Measurements from ENCODE around the gene USP11. TPM values are rescaled to one million over a fixed set of nuclear protein-coding genes. Genes with fewer than 3 reads are reported as not detected.
"Not testable (repeated sequence)": the region's sequence is repeated elsewhere in the genome, so short reads cannot be mapped to it uniquely, and the experiment has no call there.

The USP11 gene
- total RNA-seq, 2 experiments from 2014 or later = 57.1 to 62.0 TPM

DNA sequence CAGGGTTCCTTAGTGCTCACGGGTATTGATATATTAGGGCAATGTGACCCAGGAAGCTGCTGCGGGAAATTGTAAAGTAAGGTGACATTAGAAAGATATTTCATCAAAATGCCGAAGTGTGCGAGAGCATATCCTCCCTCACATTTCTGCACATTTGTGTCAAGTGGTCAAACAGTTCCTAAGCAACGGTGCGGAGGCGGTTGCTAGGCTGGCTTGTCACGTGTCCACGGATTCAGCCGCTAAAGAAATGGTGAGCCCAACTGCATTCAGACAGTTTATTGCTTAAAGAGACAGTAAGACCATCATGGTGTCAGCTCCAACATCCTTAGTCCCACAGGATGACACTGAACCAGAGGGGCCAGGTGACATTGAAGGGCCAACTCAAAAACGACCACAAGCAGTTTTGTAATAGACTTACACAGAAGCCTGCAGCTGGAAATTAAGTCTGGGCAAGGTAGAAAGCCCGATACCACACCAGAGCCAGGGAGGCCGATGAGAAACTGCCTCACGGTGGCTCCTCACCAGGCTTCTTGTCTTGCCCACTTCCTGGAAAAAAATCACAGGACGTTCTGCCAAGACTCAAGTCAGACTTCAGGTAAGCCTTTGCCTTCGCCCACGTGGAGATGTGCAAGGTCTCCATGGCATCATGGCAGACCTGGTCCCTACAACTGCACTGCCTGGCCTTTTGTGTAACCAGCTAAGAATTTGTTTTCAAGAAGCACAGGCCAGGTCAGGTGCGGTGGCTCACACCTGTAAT, 50.4 kb downstream of the USP11 start:
- H3K4me1 Mint-ChIP-seq (ENCODE audit: low read depth) = peaks cover 8% of the 10 kb centered on the region
- ChIA-PET POLR2A (interaction anchor here (1.0 kb wide), 1 partner anchor 347 kb away, joined by 3 read pairs; no protein-coding TSS in a partner anchor), CTCF (interaction anchor here (0.6 kb wide), 1 partner anchor 24 kb away, joined by 3 read pairs; no protein-coding TSS in a partner anchor)

DNA sequence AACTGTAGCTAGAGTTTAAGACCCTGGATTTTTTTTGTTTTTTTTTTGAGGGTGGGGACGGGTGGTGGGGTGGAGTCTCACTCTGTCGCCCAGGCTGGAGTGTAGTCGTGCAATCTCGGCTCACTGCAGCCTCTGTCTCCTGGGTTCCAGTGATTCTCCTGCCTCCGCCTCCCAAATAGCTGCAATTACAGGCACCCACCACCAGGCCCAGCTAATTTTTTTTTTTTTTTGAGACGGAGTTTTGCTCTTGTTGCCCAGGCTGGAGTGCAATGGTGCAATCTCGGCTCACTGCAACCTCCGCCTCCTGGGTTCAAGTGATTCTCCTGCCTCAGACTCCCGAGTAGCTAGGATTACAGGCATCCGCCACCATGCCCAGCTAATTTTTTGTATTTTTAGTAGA, 51.8 kb downstream of the USP11 start:
- DNase-seq; ATAC-seq; POLR2A ChIA-PET; H3K36me3 Mint-ChIP-seq (ENCODE audit: low read depth); H3K9me3 Mint-ChIP-seq; CTCF ChIA-PET; H3K27me3 Mint-ChIP-seq; H3K27ac Mint-ChIP-seq; H3K4me3 Mint-ChIP-seq; H3K4me1 Mint-ChIP-seq (ENCODE audit: low read depth); intact Hi-C loops (cut with micrococcal nuclease): not testable (repeated sequence)

More for the DNA sequence above, 50.4 kb downstream of the USP11 start:
- peak; percentile 47 for ATAC-seq
- peak; percentile 41 for DNase-seq
- TF ChIP-seq, protein P1, sequence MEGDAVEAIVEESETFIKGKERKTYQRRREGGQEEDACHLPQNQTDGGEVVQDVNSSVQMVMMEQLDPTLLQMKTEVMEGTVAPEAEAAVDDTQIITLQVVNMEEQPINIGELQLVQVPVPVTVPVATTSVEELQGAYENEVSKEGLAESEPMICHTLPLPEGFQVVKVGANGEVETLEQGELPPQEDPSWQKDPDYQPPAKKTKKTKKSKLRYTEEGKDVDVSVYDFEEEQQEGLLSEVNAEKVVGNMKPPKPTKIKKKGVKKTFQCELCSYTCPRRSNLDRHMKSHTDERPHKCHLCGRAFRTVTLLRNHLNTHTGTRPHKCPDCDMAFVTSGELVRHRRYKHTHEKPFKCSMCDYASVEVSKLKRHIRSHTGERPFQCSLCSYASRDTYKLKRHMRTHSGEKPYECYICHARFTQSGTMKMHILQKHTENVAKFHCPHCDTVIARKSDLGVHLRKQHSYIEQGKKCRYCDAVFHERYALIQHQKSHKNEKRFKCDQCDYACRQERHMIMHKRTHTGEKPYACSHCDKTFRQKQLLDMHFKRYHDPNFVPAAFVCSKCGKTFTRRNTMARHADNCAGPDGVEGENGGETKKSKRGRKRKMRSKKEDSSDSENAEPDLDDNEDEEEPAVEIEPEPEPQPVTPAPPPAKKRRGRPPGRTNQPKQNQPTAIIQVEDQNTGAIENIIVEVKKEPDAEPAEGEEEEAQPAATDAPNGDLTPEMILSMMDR (IDR thresholded peaks at IDR 0.05) = no peak
- Mint-ChIP-seq H3K27ac (peak overlapping the region; percentile 20), H3K27me3 (no peaks in the 10 kb centered on the region), H3K4me3 (no peak overlapping the region), H3K36me3 (ENCODE audit: low read depth) (no peaks in the 10 kb centered on the region), H3K9me3 (no peaks in the 10 kb centered on the region)
- intact Hi-C loops (cut with micrococcal nuclease) = no loop called here

DNA sequence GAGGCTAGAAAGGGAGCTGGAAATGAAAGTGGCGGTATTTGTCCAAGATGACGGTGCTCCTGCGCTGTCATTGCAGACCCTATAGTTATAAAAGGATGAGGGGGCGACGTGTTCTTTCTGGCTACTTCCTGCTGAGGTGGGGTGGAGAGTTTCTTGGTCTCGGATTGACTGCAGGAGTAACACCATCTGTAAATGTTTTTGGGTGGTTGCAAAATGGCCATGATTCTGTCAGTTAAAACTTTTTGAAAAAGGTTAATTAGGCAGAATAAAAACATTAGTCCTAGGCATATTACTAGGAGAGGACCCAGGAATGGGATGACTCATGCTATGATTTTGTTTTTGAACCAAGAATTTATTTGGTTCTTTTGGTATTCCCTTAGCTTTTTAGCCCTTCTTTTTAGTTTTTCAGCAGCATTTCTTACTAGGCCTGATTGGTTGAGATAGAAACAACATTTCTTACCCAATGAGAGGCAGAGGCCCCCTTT, 53.1 kb downstream of the USP11 start:
- POLR2A ChIA-PET = interaction anchor here (0.7 kb wide), 1 partner anchor 52 kb away, joined by 3 read pairs; no protein-coding TSS in a partner anchor
- H3K36me3 Mint-ChIP-seq (ENCODE audit: low read depth) = no peaks in the 10 kb centered on the region
- CTCF ChIA-PET = interaction anchor here (0.7 to 0.9 kb wide), 2 partner anchors 99 to 237 kb away, joined by 3 read pairs; no protein-coding TSS in a partner anchor
- intact Hi-C loops (cut with micrococcal nuclease) = no loop called here
- peaks cover 8% of the 10 kb centered on the region for H3K4me1 Mint-ChIP-seq (ENCODE audit: low read depth)
- H3K27ac Mint-ChIP-seq = peak overlapping the region; percentile 65
- TF ChIP-seq, protein P1 (IDR thresholded peaks at IDR 0.05) = no peak
- H3K27me3 Mint-ChIP-seq = no peaks in the 10 kb centered on the region
- ATAC-seq (peak; percentile 77), DNase-seq (peak; percentile 19)
- no peak overlapping the region for H3K4me3 Mint-ChIP-seq
- H3K9me3 Mint-ChIP-seq = no peaks in the 10 kb centered on the region

DNA sequence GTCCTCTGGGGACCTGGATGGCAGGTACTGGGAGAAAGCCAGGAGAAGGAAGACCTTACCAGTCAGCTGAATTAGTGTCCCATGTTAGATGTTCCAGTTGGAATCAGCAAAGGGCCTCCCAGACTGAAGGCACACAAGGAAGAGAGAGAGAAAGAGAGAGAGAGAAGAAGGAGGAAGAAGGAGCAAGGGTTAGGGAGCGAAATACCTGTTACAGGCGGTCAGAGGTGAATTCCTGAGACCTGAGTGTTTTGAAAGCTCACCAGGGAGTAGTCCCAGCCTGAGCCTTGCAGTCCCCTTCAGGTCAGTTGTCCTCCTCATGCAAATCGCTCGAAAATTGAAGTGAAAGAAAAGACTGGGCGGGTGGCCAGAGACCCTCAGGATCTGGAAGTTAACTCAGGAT, 60.3 kb downstream of the USP11 start:
- no peaks in the 10 kb centered on the region for H3K9me3 Mint-ChIP-seq
- no peak for ATAC-seq
- H3K4me1 Mint-ChIP-seq (ENCODE audit: low read depth) = no peaks in the 10 kb centered on the region
- TF ChIP-seq, protein P1 (IDR thresholded peaks at IDR 0.05) = no peak
- peaks cover 2% of the 10 kb centered on the region for H3K27me3 Mint-ChIP-seq
- H3K36me3 Mint-ChIP-seq (ENCODE audit: low read depth) = no peaks in the 10 kb centered on the region
- ChIA-PET CTCF (interaction anchor here (1.3 kb wide), 1 partner anchor 91 kb away, joined by 3 read pairs; no protein-coding TSS in a partner anchor), POLR2A (no interaction called here)
- DNase-seq = no peak
- intact Hi-C loops (cut with micrococcal nuclease) = no loop called here
- H3K4me3 Mint-ChIP-seq = no peak overlapping the region
- no peak overlapping the region for H3K27ac Mint-ChIP-seq

DNA sequence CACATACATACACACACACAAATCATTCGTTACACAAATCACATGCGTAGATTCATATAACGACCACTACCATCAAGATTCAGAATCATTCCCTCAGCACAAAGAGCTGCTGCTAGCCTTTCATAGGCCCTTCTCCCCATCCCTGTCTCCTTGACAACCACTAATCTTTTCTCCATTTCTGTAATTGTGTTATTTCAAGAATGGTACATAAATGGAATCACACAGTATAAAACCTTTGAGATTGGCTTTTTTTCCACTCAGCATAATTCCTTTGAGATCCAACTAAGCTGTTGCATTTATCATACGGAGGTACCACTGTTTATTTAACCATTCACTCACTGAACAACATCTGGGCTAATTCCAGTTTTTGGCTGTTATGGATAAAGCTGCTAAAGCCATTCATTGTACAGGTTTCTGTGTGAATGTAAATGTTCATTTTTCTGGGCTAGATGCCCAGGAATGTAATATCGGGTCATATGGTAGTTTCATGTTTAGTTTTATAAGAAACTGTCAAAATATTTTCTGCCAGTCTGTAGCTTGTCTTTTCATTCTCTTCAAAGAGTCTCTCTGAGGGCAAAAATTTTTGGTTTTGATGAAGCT, 64.1 kb downstream of the USP11 start:
- no peaks in the 10 kb centered on the region for H3K4me1 Mint-ChIP-seq (ENCODE audit: low read depth)
- TF ChIP-seq, protein P1 (IDR thresholded peaks at IDR 0.05) = no peak
- peaks cover 2% of the 10 kb centered on the region for H3K27me3 Mint-ChIP-seq
- DNase-seq (no peak), ATAC-seq (no peak)
- ChIA-PET POLR2A (no interaction called here), CTCF (interaction anchor here (1.5 kb wide), 1 partner anchor 87 kb away, joined by 3 read pairs; no protein-coding TSS in a partner anchor)
- intact Hi-C loops (cut with micrococcal nuclease) = no loop called here
- no peaks in the 10 kb centered on the region for H3K36me3 Mint-ChIP-seq (ENCODE audit: low read depth)
- no peak overlapping the region for H3K4me3 Mint-ChIP-seq
- no peaks in the 10 kb centered on the region for H3K9me3 Mint-ChIP-seq
- H3K27ac Mint-ChIP-seq = no peak overlapping the region
